Vagina (tissue), 2 donors: ENCODE measurements around the gene YBX2.

ENCODE experiments used
- CTCF ChIP-seq, 3 experiments: fragments of 450-650 bp in 2 of 3; fragments of 200-600 bp in 1 of 3; sonication (generic) in 1 of 3; IDR thresholded peaks; one replicate each; pipeline ENCODE4 v1.5.1; 2017 to 2019; ENCODE audit warnings: antibody characterized with exemption in 3 of 3, mild to moderate bottlenecking in 2 of 3, moderate library complexity in 2 of 3
- POLR2A ChIP-seq, 2 donors: fragments of 450-650 bp; IDR thresholded peaks; one replicate each; pipeline ENCODE4 v1.6.1; 2017; ENCODE audit warnings: antibody characterized with exemption in 2 of 2, mild to moderate bottlenecking in 2 of 2, moderate library complexity in 2 of 2
- POLR2AphosphoS5 ChIP-seq, 2 donors: sonication (generic); formaldehyde crosslinking; IDR thresholded peaks; one replicate each; pipeline ENCODE4 v1.9.0; 2017; ENCODE audit warnings: antibody characterized with exemption in 2 of 2, mild to moderate bottlenecking in 2 of 2, low read depth in 1 of 2; ENCODE audit not compliant: insufficient read depth in 1 of 2

GRCh38 chr17:7323731-7324437, 29.4 kb upstream of the YBX2 start:
- TF ChIP-seq CTCF (IDR thresholded peaks at IDR 0.05): peak; percentile 49 to 60 (median 56)
- no peak for TF ChIP-seq POLR2A (IDR thresholded peaks at IDR 0.05)
- no peak for TF ChIP-seq POLR2AphosphoS5 (IDR thresholded peaks at IDR 0.05; ENCODE audit: insufficient read depth in 1 of 2, low read depth in 1 of 2)
